Body of pancreas (tissue), 4 donors: ENCODE results near the gene VPS9D1.

Experiments
- POLR2A ChIP-seq, 3 donors: fragments of 450-650 bp; IDR thresholded peaks; one replicate each; pipeline ENCODE4 v1.6.1; 2016; ENCODE audit warnings: antibody characterized with exemption in 3 of 3, mild to moderate bottlenecking in 2 of 3
- TF ChIP-seq, protein P1 (sequence below), 7 experiments: fragments of 450-650 bp in 4 of 7; fragments of 200-600 bp in 3 of 7; sonication (generic) in 3 of 7; IDR thresholded peaks; one replicate each; pipeline ENCODE4 v1.5.1; 2016 to 2019; ENCODE audit warnings: antibody characterized with exemption in 7 of 7

GRCh38 chr16:89660146-89660545, 60.6 kb downstream of the VPS9D1 start:
- TF ChIP-seq, protein P1, sequence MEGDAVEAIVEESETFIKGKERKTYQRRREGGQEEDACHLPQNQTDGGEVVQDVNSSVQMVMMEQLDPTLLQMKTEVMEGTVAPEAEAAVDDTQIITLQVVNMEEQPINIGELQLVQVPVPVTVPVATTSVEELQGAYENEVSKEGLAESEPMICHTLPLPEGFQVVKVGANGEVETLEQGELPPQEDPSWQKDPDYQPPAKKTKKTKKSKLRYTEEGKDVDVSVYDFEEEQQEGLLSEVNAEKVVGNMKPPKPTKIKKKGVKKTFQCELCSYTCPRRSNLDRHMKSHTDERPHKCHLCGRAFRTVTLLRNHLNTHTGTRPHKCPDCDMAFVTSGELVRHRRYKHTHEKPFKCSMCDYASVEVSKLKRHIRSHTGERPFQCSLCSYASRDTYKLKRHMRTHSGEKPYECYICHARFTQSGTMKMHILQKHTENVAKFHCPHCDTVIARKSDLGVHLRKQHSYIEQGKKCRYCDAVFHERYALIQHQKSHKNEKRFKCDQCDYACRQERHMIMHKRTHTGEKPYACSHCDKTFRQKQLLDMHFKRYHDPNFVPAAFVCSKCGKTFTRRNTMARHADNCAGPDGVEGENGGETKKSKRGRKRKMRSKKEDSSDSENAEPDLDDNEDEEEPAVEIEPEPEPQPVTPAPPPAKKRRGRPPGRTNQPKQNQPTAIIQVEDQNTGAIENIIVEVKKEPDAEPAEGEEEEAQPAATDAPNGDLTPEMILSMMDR (IDR thresholded peaks at IDR 0.05) = no peak
- TF ChIP-seq POLR2A (IDR thresholded peaks at IDR 0.05) = no peak
